ENCODE measurements around the gene IRAK3. TPM values are rescaled to one million over a fixed set of nuclear protein-coding genes. Genes with fewer than 3 reads are reported as not detected.

The IRAK3 gene
- 1 to 10 TPM in 5 of 6 donors, not detected in 1; 1.7 to 7.3 (median 2.1) TPM for polyA plus RNA-seq (ENCODE audit: low read depth in 6 of 6)

GRCh38 chr12:66188584-66189485 lies at the start of gene IRAK3:
IRAK3 (plus strand) TSS chr12:66189214; CDS start chr12:66189300, 86 bp downstream.
- H3K9me3 Mint-ChIP-seq: peaks cover 0 to 15% (median 6%) of the 10 kb centered on the region in 7 donors
- peak; percentile 66 for DNase-seq
- H3K4me1 Mint-ChIP-seq: peaks cover 31 to 46% (median 35%) of the 10 kb centered on the region in 3 donors
- peak within 1 kb of the TSS; percentile 75 to 94 (median 88) for H3K4me3 Mint-ChIP-seq
- peak; percentile 66 to 71 for ATAC-seq (ENCODE audit: low read depth in 2 of 2)
- peak within 1 kb of the TSS; percentile 40 to 89 (median 80) for H3K27ac Mint-ChIP-seq
- H3K27me3 Mint-ChIP-seq: peaks cover 6 to 31% (median 7%) of the 10 kb centered on the region in 3 donors
- peaks cover 5 to 10% of the 10 kb centered on the region in 2 donors for H3K36me3 Mint-ChIP-seq

- Mint-ChIP-seq H3K4me1 (peaks cover 0 to 5% (median 5%) of the 10 kb centered on the region in 3 donors), H3K9me3 (peaks cover 5 to 32% (median 19%) of the 10 kb centered on the region in 7 donors), H3K27ac (peak overlapping the region in 1 of 6 donors; percentile 40), H3K36me3 (peaks cover 30 to 44% of the 10 kb centered on the region in 2 donors), H3K4me3 (no peak overlapping the region), H3K27me3 (no peaks in the 10 kb centered on the region)
- DNase-seq (no peak), ATAC-seq (ENCODE audit: low read depth in 2 of 2) (no peak)
These were observed 49.7 kb upstream of the IRAK3 start for GRCh38 chr12:66139328-66139727.

DNA sequence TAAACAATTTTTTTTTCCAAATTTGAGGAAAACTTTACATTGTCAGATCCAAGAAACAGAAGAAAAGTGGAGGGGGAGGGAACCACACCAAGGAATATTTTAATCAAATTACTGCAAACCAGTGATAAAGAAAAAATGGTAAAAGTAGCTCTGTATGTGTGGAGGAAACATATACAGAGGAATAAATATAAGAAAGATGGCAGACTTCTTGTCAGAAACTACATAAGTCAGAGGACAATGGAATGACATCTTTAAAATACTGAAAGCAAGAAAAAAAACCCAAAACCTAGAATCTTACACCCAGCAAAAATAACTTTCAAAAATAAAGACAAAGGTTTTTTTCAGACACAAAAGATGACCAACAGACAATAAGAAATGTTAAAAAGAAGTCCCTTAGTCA lies 48.3 kb upstream of the IRAK3 start:
- Mint-ChIP-seq H3K4me1 (peaks cover 12 to 19% (median 16%) of the 10 kb centered on the region in 3 donors), H3K9me3 (peaks cover 5 to 32% (median 19%) of the 10 kb centered on the region in 7 donors), H3K27me3 (no peaks in the 10 kb centered on the region), H3K27ac (peak overlapping the region in 1 of 6 donors; percentile 39), H3K4me3 (peak overlapping the region in 2 of 8 donors; percentile 1 to 41), H3K36me3 (peaks cover 30 to 44% of the 10 kb centered on the region in 2 donors)
- DNase-seq: no peak
- ATAC-seq (ENCODE audit: low read depth in 2 of 2): no peak

GRCh38 chr12:66141299-66141698 lies 47.7 kb upstream of the IRAK3 start:
- Mint-ChIP-seq H3K4me1 (peaks cover 18 to 24% (median 21%) of the 10 kb centered on the region in 3 donors), H3K9me3 (peaks cover 5 to 32% (median 19%) of the 10 kb centered on the region in 7 donors), H3K27me3 (no peaks in the 10 kb centered on the region), H3K27ac (no peak overlapping the region), H3K36me3 (peaks cover 30 to 44% of the 10 kb centered on the region in 2 donors), H3K4me3 (no peak overlapping the region)
- no peak for DNase-seq
- no peak for ATAC-seq (ENCODE audit: low read depth in 2 of 2)

DNA sequence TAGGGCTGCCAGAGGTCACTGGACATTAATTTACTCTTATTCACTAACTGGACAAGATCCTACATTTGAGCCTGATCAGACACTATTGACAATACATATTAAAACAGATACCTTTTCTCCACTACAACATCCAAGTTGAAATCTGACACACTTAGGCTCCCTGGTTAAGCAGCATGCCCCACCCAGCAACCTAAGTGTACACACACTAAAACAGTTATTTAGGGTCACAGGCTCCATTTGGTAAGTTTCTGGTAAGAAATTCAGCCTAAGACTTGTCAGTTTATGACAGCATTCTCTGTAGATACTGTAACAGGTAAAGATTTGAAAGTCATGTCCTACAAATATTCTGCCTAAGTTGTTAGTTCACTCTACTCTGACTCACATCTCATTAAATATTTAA lies 46.2 kb upstream of the IRAK3 start:
- Mint-ChIP-seq H3K4me3 (no peak overlapping the region), H3K36me3 (peaks cover 30 to 44% of the 10 kb centered on the region in 2 donors)

GRCh38 chr12:66143868-66144267 lies 45.1 kb upstream of the IRAK3 start:
- Mint-ChIP-seq H3K9me3 (peaks cover 5 to 32% (median 19%) of the 10 kb centered on the region in 7 donors), H3K36me3 (peaks cover 30 to 51% of the 10 kb centered on the region in 2 donors), H3K4me3 (no peak overlapping the region), H3K27ac (peak overlapping the region in 1 of 6 donors; percentile 62), H3K4me1 (peaks cover 18 to 24% (median 21%) of the 10 kb centered on the region in 3 donors), H3K27me3 (no peaks in the 10 kb centered on the region)
- ATAC-seq (ENCODE audit: low read depth in 2 of 2) (no peak), DNase-seq (no peak)

More for the DNA sequence above, 46.2 kb upstream of the IRAK3 start:
- DNase-seq (no peak), ATAC-seq (ENCODE audit: low read depth in 2 of 2) (no peak)
- Mint-ChIP-seq H3K27me3 (no peaks in the 10 kb centered on the region), H3K27ac (no peak overlapping the region), H3K9me3 (peaks cover 5 to 32% (median 19%) of the 10 kb centered on the region in 7 donors), H3K4me1 (peaks cover 18 to 24% (median 21%) of the 10 kb centered on the region in 3 donors)

GRCh38 chr12:66144791-66145754 lies 43.9 kb upstream of the IRAK3 start:
- no peaks in the 10 kb centered on the region for H3K27me3 Mint-ChIP-seq
- H3K9me3 Mint-ChIP-seq: peaks cover 4 to 23% (median 14%) of the 10 kb centered on the region in 7 donors
- H3K36me3 Mint-ChIP-seq: peaks cover 20 to 45% of the 10 kb centered on the region in 2 donors
- H3K4me1 Mint-ChIP-seq: peaks cover 20 to 27% (median 20%) of the 10 kb centered on the region in 3 donors
- peak overlapping the region in 2 of 8 donors; percentile 30 to 35 for H3K4me3 Mint-ChIP-seq
- DNase-seq (no peak), ATAC-seq (ENCODE audit: low read depth in 2 of 2) (peak; percentile 57)
- peak overlapping the region in 5 of 6 donors; percentile 43 to 84 (median 77) for H3K27ac Mint-ChIP-seq

GRCh38 chr12:66149702-66150398 lies 39.2 kb upstream of the IRAK3 start:
- Mint-ChIP-seq H3K4me1 (peaks cover 12 to 30% (median 30%) of the 10 kb centered on the region in 3 donors), H3K27me3 (no peaks in the 10 kb centered on the region), H3K9me3 (no peaks in the 10 kb centered on the region), H3K4me3 (no peak overlapping the region), H3K27ac (peak overlapping the region in 2 of 6 donors; percentile 50 to 61), H3K36me3 (peaks cover 0 to 11% of the 10 kb centered on the region in 2 donors)
- ATAC-seq (ENCODE audit: low read depth in 2 of 2): peak; percentile 41 to 56
- no peak for DNase-seq

GRCh38 chr12:66152732-66153131 lies 36.3 kb upstream of the IRAK3 start:
- Mint-ChIP-seq H3K27me3 (no peaks in the 10 kb centered on the region), H3K36me3 (peaks cover 9 to 17% of the 10 kb centered on the region in 2 donors), H3K27ac (no peak overlapping the region), H3K9me3 (no peaks in the 10 kb centered on the region), H3K4me1 (peaks cover 19 to 43% (median 38%) of the 10 kb centered on the region in 3 donors), H3K4me3 (no peak overlapping the region)
- ATAC-seq (ENCODE audit: low read depth in 2 of 2): no peak
- DNase-seq: no peak

DNA sequence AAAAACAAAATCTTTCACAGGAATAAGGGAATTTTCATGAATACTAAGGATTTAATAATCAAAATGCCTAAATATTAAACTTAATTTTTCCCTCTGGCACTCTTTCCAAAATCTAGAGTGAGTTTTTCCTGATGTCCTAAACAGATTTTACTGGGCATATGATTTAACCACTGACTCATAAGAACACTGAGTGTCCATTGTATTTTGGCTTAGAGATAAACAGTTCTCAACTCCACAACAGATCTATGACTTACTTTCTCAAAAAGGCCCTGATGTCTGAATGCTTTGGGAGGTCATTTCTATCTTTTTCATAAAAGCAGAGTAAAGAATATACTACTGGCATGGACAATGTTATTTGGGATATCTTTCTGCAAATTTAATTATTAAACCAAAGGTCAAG lies 34.2 kb upstream of the IRAK3 start:
- Mint-ChIP-seq H3K4me1 (peaks cover 31 to 61% (median 53%) of the 10 kb centered on the region in 3 donors), H3K9me3 (no peaks in the 10 kb centered on the region), H3K36me3 (peaks cover 10 to 15% of the 10 kb centered on the region in 2 donors), H3K27me3 (no peaks in the 10 kb centered on the region), H3K27ac (peak overlapping the region in 2 of 6 donors; percentile 53 to 56), H3K4me3 (no peak overlapping the region)
- ATAC-seq (ENCODE audit: low read depth in 2 of 2) (no peak), DNase-seq (no peak)

GRCh38 chr12:66156654-66157053 lies 32.4 kb upstream of the IRAK3 start:
- no peaks in the 10 kb centered on the region for H3K27me3 Mint-ChIP-seq
- DNase-seq (no peak), ATAC-seq (ENCODE audit: low read depth in 2 of 2) (no peak)
- H3K36me3 Mint-ChIP-seq: peaks cover 14 to 19% of the 10 kb centered on the region in 2 donors
- peaks cover 32 to 57% (median 54%) of the 10 kb centered on the region in 3 donors for H3K4me1 Mint-ChIP-seq
- H3K4me3 Mint-ChIP-seq: no peak overlapping the region
- H3K27ac Mint-ChIP-seq: peak overlapping the region in 3 of 6 donors; percentile 13 to 33 (median 14)
- no peaks in the 10 kb centered on the region for H3K9me3 Mint-ChIP-seq

GRCh38 chr12:66159123-66159522 lies 29.9 kb upstream of the IRAK3 start:
- Mint-ChIP-seq H3K27me3 (no peaks in the 10 kb centered on the region), H3K4me3 (no peak overlapping the region), H3K4me1 (peaks cover 51 to 77% (median 72%) of the 10 kb centered on the region in 3 donors), H3K36me3 (peaks cover 14 to 19% of the 10 kb centered on the region in 2 donors), H3K27ac (peak overlapping the region in 2 of 6 donors; percentile 7 to 53), H3K9me3 (no peaks in the 10 kb centered on the region)
- DNase-seq (no peak), ATAC-seq (ENCODE audit: low read depth in 2 of 2) (no peak)

All from naive B cell (primary cell).